HepG2 (cell line): ENCODE measurements around the gene LRRTM3. TPM values are rescaled to one million over a fixed set of nuclear protein-coding genes. Genes with fewer than 3 reads are reported as not detected.

Experiments used
- ATAC-seq: fragments of 200-7000 bp; cut with Tn5 transposase; 3 replicates; pipeline ENCODE4 v1.9.1; 2020; ENCODE audit warnings: mild to moderate bottlenecking, moderate library complexity
- BruUV-seq: library from RNA; stranded (reverse); fragments of 400-500 nt; replicated peaks from 2 replicates; lab custom pipeline; 2021; lab: Mats Ljungman, UMichigan
- CTCF ChIA-PET: fragments of 300-600 bp; formaldehyde crosslinking; extraction: SDS; loops from one replicate; lab custom pipeline; 2021; ENCODE audit warnings: low total read pairs, inconsistent platforms, low intra/inter-chr PET ratio; lab: Yijun Ruan, JAX
- POLR2A ChIA-PET: fragments of 350-600 bp; sonication (Branson Sonifier 250); formaldehyde crosslinking; loops from one replicate; lab custom pipeline; 2020; ENCODE audit warnings: antibody characterized with exemption, inconsistent platforms; lab: Yijun Ruan, JAX
- DNase-seq: peaks from one replicate; pipeline ENCODE4 v3.0.0-alpha.2; 2015; ENCODE audit warnings: low spot score
- FAIRE-seq: peaks from 3 replicates; lab custom pipeline; 2011; peaks lifted over from hg19 to GRCh38; lab: Jason Lieb, UNC
- H2AFZ ChIP-seq: one replicate; pipeline ENCODE4 v1.6.1; 2011; ENCODE audit warnings: low read length, inconsistent platforms
- H3K27ac ChIP-seq: fragments of 300-600 bp; 3 replicates; pipeline ENCODE4 v1.8.0; 2011; ENCODE audit warnings: mixed run types, mild to moderate bottlenecking, mixed read lengths, low read length, inconsistent platforms; ENCODE audit not compliant: insufficient read depth; ENCODE audit errors: extremely low read length
- H3K27me3 ChIP-seq, 2 experiments: fragments of 200-600 bp in 1 of 2; 2 replicates in 1 of 2; 3 replicates in 1 of 2; pipeline versions ENCODE4 v1.6.0 to v1.8.0; 2011; ENCODE audit warnings: low read length in 2 of 2, mild to moderate bottlenecking in 2 of 2, moderate library complexity in 2 of 2, inconsistent platforms in 1 of 2; ENCODE audit not compliant: insufficient read depth in 2 of 2, control insufficient read depth in 1 of 2
- H3K36me3 ChIP-seq, 2 experiments: fragments of 200-600 bp in 1 of 2; replicated peaks in 1 of 2; 2 replicates in 1 of 2; 3 replicates in 1 of 2; pipeline versions ENCODE4 v1.5.1 to v1.8.0; 2011; ENCODE audit warnings: low read length in 2 of 2, inconsistent platforms in 1 of 2; ENCODE audit not compliant: insufficient read depth in 2 of 2, control insufficient read depth in 1 of 2
- H3K4me1 ChIP-seq: 2 replicates; pipeline ENCODE4 v1.5.1; 2012; ENCODE audit warnings: low read length, inconsistent platforms; ENCODE audit not compliant: insufficient read depth
- H3K4me2 ChIP-seq: 2 replicates; pipeline ENCODE4 v1.6.0; 2011; ENCODE audit warnings: low read depth, low read length, inconsistent platforms
- H3K4me3 ChIP-seq, 3 experiments: fragments of 200-600 bp in 1 of 3; sonication (generic), shearing (Covaris generic) in 1 of 3; replicated peaks in 1 of 3; 2 replicates each; pipeline ENCODE4 v1.5.1; 2011 to 2016; ENCODE audit warnings: low read length in 3 of 3, inconsistent platforms in 2 of 3, low read depth in 2 of 3, mild to moderate bottlenecking in 2 of 3, control low read depth in 1 of 3, mixed read lengths in 1 of 3; ENCODE audit not compliant: insufficient read depth in 1 of 3
- H3K79me2 ChIP-seq: one replicate; pipeline ENCODE4 v1.6.1; 2011; ENCODE audit warnings: low read length, inconsistent platforms; ENCODE audit not compliant: insufficient read depth
- H3K9ac ChIP-seq: 2 replicates; pipeline ENCODE4 v1.6.0; 2011; ENCODE audit warnings: mild to moderate bottlenecking, low read depth, low read length, inconsistent platforms; ENCODE audit not compliant: insufficient read depth
- H3K9me3 ChIP-seq: 2 replicates; pipeline ENCODE4 v1.5.1; 2012; ENCODE audit warnings: mild to moderate bottlenecking, low read length
- H4K20me1 ChIP-seq: 2 replicates; pipeline ENCODE4 v1.6.0; 2011; ENCODE audit warnings: inconsistent platforms, mild to moderate bottlenecking, low read length, moderate library complexity; ENCODE audit not compliant: insufficient read depth
- ELF3 ChIP-seq: IDR thresholded peaks from 2 replicates; pipeline ENCODE4 v1.6.1; 2016; ENCODE audit warnings: missing genetic modification reagents, missing compliant biosample characterization
- HMGA1 ChIP-seq: sonication (generic); formaldehyde crosslinking; conservative IDR thresholded peaks from 2 replicates; pipeline ENCODE4 v1.4.0; 2020; ENCODE audit warnings: missing genetic modification reagents
- HOXA5 ChIP-seq: sonication (generic); formaldehyde crosslinking; IDR thresholded peaks from 2 replicates; pipeline ENCODE4 v1.4.0; 2020; ENCODE audit warnings: missing genetic modification reagents
- MAZ ChIP-seq, 2 experiments: sonication (generic) in 1 of 2; formaldehyde crosslinking in 1 of 2; IDR thresholded peaks; 2 replicates each; pipeline versions ENCODE4 v1.5.0 to v1.6.1; 2012 to 2020; ENCODE audit warnings: low read depth in 2 of 2, mild to moderate bottlenecking in 2 of 2, borderline replicate concordance in 1 of 2, improper control_type of control experiment in 1 of 2, low read length in 1 of 2, missing genetic modification reagents in 1 of 2, moderate library complexity in 1 of 2
- MIER2 ChIP-seq: IDR thresholded peaks from 2 replicates; pipeline ENCODE4 v1.6.1; 2016; ENCODE audit warnings: missing biosample characterization, missing genetic modification reagents
- MLLT10 ChIP-seq: sonication (generic); formaldehyde crosslinking; IDR thresholded peaks from 2 replicates; pipeline ENCODE4 v1.4.0; 2020; ENCODE audit warnings: missing genetic modification reagents
- MTF1 ChIP-seq: sonication (generic); formaldehyde crosslinking; IDR thresholded peaks from 2 replicates; pipeline ENCODE4 v1.5.0; 2020; ENCODE audit warnings: missing genetic modification reagents
- RFX5 ChIP-seq: IDR thresholded peaks from 2 replicates; pipeline ENCODE4 v1.6.1; 2011; ENCODE audit warnings: low read depth, low read length, improper control_type of control experiment
- SRY ChIP-seq: sonication (generic); formaldehyde crosslinking; IDR thresholded peaks from 2 replicates; pipeline ENCODE4 v1.8.0; 2022; ENCODE audit warnings: mild to moderate bottlenecking, missing genetic modification reagents
- ZBTB25 ChIP-seq: IDR thresholded peaks from 2 replicates; pipeline ENCODE4 v1.6.1; 2018; ENCODE audit warnings: missing genetic modification reagents
- ZBTB26 ChIP-seq: IDR thresholded peaks from 2 replicates; pipeline ENCODE4 v1.6.1; 2016; ENCODE audit warnings: missing compliant biosample characterization, missing genetic modification reagents, borderline replicate concordance
- ZBTB42 ChIP-seq: sonication (generic); formaldehyde crosslinking; IDR thresholded peaks from 2 replicates; pipeline ENCODE4 v1.5.0; 2020; ENCODE audit warnings: mild to moderate bottlenecking, missing genetic modification reagents
- ZMAT5 ChIP-seq: sonication (generic); formaldehyde crosslinking; IDR thresholded peaks from 2 replicates; pipeline ENCODE4 v1.5.0; 2020; ENCODE audit warnings: mild to moderate bottlenecking, low read depth, missing genetic modification reagents, borderline replicate concordance
- ZNF282 ChIP-seq: fragments of 450-650 bp; IDR thresholded peaks from 2 replicates; pipeline ENCODE4 v1.6.1; 2018; ENCODE audit not compliant: partially characterized antibody
- ZNF333 ChIP-seq: sonication (generic); formaldehyde crosslinking; IDR thresholded peaks from 2 replicates; pipeline ENCODE4 v1.4.0; 2020; ENCODE audit warnings: mild to moderate bottlenecking, missing genetic modification reagents, borderline replicate concordance
- ZNF510 ChIP-seq: sonication (generic); formaldehyde crosslinking; IDR thresholded peaks from 2 replicates; pipeline ENCODE4 v1.4.0; 2020; ENCODE audit warnings: low read depth, mild to moderate bottlenecking, missing genetic modification reagents
- ZNF530 ChIP-seq: sonication (generic); formaldehyde crosslinking; IDR thresholded peaks from 2 replicates; pipeline ENCODE4 v1.5.0; 2020; ENCODE audit warnings: low read depth, mild to moderate bottlenecking, missing genetic modification reagents
- ZNF615 ChIP-seq: sonication (generic); formaldehyde crosslinking; IDR thresholded peaks from 2 replicates; pipeline ENCODE4 v1.5.0; 2020; ENCODE audit warnings: mild to moderate bottlenecking, missing genetic modification reagents, borderline replicate concordance
- ZZZ3 ChIP-seq: sonication (generic); formaldehyde crosslinking; IDR thresholded peaks from 2 replicates; pipeline ENCODE4 v1.4.0; 2020; ENCODE audit warnings: missing genetic modification reagents, mild to moderate bottlenecking, borderline replicate concordance
- WGBS: methylation state at CpG from one replicate; pipeline ENCODE4 v1.1.6; 2017; ENCODE audit warnings: low lambda C conversion rate; 5-methylcytosine and 5-hydroxymethylcytosine counted together
- in situ Hi-C: cut with HindIII; loops from 2 replicates; pipeline ENCODE4 v1.10.0; 2017; ENCODE audit warnings: low pct_unique_long_range_greater_than_20kb; ENCODE audit not compliant: extremely low pct_ligation_motif_present
- intact Hi-C: fragments of 100-400 bp; cut with micrococcal nuclease; formaldehyde crosslinking; loops from one replicate; pipeline ENCODE4 v1.10.0; 2022; ENCODE audit not compliant: unreplicated experiment
- polyA plus RNA-seq, 8 experiments: library from polyadenylated mRNA; depleted of rRNA in 3 of 8; stranded (reverse) in 7 of 8; unstranded in 1 of 8; fragments of >200 nt; fragmentation: Illumina TruSeq in 4 of 8; extraction: Trizol in 4 of 8; gene quantifications; 2 replicates each; pipeline versions ENCODE4 v1.2.1 to v1.2.3, GENCODE V29; 2011 to 2016; ENCODE audit warnings: low read depth in 4 of 8, missing spikeins in 1 of 8, mixed read lengths in 1 of 8; ENCODE audit not compliant: insufficient read depth in 1 of 8
- total RNA-seq, 5 experiments: library from RNA; depleted of rRNA; stranded (reverse); fragments of >200 nt; fragmentation: Illumina TruSeq; extraction: Trizol; gene quantifications; 2 replicates each; pipeline ENCODE4 v1.2.3, GENCODE V29; 2016; ENCODE audit warnings: low read depth in 1 of 5

Gene LRRTM3
- total and polyA plus RNA-seq, 2 of the 13 experiments (the other 11 are each of a cell fraction or from before 2014, with no cell fraction given) = not detected

GRCh38 chr10:67036808-67037207, 111.0 kb downstream of the LRRTM3 start:
- no peak overlapping the region for H3K9ac ChIP-seq
- H3K36me3 ChIP-seq = no peaks in the 10 kb centered on the region
- in situ Hi-C loops (no loop called here), intact Hi-C loops (no loop called here)
- no peak for DNase-seq
- no peak for FAIRE-seq
- H3K4me2 ChIP-seq = no peak overlapping the region
- no peak overlapping the region for H3K4me3 ChIP-seq
- H3K4me1 ChIP-seq = no peaks in the 10 kb centered on the region
- 35% methylated on average over 2 of the region's 2 CpGs for WGBS
- H3K27me3 ChIP-seq = no peaks in the 10 kb centered on the region; a peak in 1 of 5 replicates
- no peaks in the 10 kb centered on the region for H4K20me1 ChIP-seq
- BruUV-seq = no TSS peak
- H3K79me2 ChIP-seq = no peaks in the 10 kb centered on the region
- H3K9me3 ChIP-seq = no peaks in the 10 kb centered on the region
- POLR2A ChIA-PET = no interaction called here
- H2AFZ ChIP-seq = no peak overlapping the region
- TF ChIP-seq HMGA1 (CRISPR knock-in tag) = no peak
- TF ChIP-seq ZNF333 = no peak
- TF ChIP-seq ZNF510 (CRISPR knock-in tag) = no peak
- no peak for TF ChIP-seq ZBTB42 (CRISPR knock-in tag)
- TF ChIP-seq ZZZ3 (CRISPR knock-in tag) = no peak
- TF ChIP-seq ZNF615 (CRISPR knock-in tag) = no peak
- no peak overlapping the region for H3K27ac ChIP-seq
- no peak for ATAC-seq
- CTCF ChIA-PET = no interaction called here

GRCh38 chr10:67043041-67043440, 117.2 kb downstream of the LRRTM3 start:
- POLR2A ChIA-PET = no interaction called here
- no peak for FAIRE-seq
- CTCF ChIA-PET = no interaction called here
- TF ChIP-seq ZBTB25 (CRISPR knock-in tag) (no peak), ZBTB26 (CRISPR knock-in tag) (no peak), MLLT10 (CRISPR knock-in tag) (no peak), MIER2 (no peak), ELF3 (CRISPR knock-in tag) (no peak), SRY (CRISPR knock-in tag) (no peak), HOXA5 (CRISPR knock-in tag) (no peak), ZNF530 (CRISPR knock-in tag) (no peak), ZMAT5 (CRISPR knock-in tag) (no peak), MAZ (IDR thresholded peaks at IDR 0.05; ENCODE audit: borderline replicate concordance, low read depth, low read length) (no peak), MAZ (CRISPR knock-in tag; IDR thresholded peaks at IDR 0.05; ENCODE audit: low read depth) (no peak), MTF1 (CRISPR knock-in tag) (no peak), RFX5 (no peak), ZNF282 (no peak)

More at GRCh38 chr10:67043041-67043440, 117.2 kb downstream of the LRRTM3 start:
- no peak overlapping the region for H3K4me2 ChIP-seq
- no peak overlapping the region for H3K9ac ChIP-seq
- intact Hi-C loops = no loop called here
- H3K4me3 ChIP-seq = no peak overlapping the region
- in situ Hi-C loops = no loop called here
- no peaks in the 10 kb centered on the region for H3K27me3 ChIP-seq
- H3K4me1 ChIP-seq = no peaks in the 10 kb centered on the region
- H3K79me2 ChIP-seq = no peaks in the 10 kb centered on the region
- DNase-seq (no peak), ATAC-seq (no peak)
- no peaks in the 10 kb centered on the region for H4K20me1 ChIP-seq
- no TSS peak for BruUV-seq
- no peak overlapping the region for H3K27ac ChIP-seq
- H2AFZ ChIP-seq = no peak overlapping the region
- no peaks in the 10 kb centered on the region for H3K9me3 ChIP-seq
- no peaks in the 10 kb centered on the region for H3K36me3 ChIP-seq
